Esophagus muscularis mucosa (tissue), 4 donors: ENCODE results near the gene MYH14.

ENCODE experiments used
- EP300 ChIP-seq: sonication (generic); formaldehyde crosslinking; IDR thresholded peaks from one replicate; pipeline ENCODE4 v1.6.1; 2017; ENCODE audit warnings: antibody characterized with exemption
- POLR2A ChIP-seq: fragments of 450-650 bp; IDR thresholded peaks from one replicate; pipeline ENCODE4 v1.6.1; 2017; ENCODE audit warnings: antibody characterized with exemption, moderate library complexity, mild to moderate bottlenecking, low read depth
- POLR2AphosphoS5 ChIP-seq, 2 donors: sonication (generic); formaldehyde crosslinking; IDR thresholded peaks; one replicate each; pipeline ENCODE4 v1.6.1; 2017; ENCODE audit warnings: antibody characterized with exemption in 2 of 2
- TF ChIP-seq, protein P1 (sequence below), 3 experiments: fragments of 200-600 bp in 2 of 3; fragments of 450-650 bp in 1 of 3; sonication (generic) in 2 of 3; IDR thresholded peaks; one replicate each; pipeline ENCODE4 v1.5.1; 2017 to 2019; ENCODE audit warnings: antibody characterized with exemption in 3 of 3, mild to moderate bottlenecking in 2 of 3, moderate library complexity in 1 of 3

DNA sequence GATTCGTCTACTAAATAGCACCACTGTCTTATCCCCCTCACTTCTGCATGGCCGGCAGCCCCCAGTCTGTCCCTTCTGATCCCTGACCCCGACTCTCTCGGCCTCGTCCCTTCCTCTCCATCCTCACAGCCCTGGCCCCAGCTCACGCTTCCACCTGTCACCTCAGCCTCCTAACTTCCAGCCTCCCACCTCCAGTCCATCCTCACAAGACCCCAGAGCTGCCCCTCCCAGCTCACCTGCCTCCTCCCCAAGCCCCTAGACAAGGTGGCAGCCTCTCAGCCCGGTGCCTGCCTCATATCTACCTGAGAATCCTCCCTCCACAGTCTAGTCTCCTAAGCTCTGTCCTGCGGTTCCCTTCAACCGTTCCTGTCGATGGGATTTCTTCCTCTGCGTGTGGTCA is 115.7 kb downstream of the MYH14 start:
- TF ChIP-seq, protein P1, sequence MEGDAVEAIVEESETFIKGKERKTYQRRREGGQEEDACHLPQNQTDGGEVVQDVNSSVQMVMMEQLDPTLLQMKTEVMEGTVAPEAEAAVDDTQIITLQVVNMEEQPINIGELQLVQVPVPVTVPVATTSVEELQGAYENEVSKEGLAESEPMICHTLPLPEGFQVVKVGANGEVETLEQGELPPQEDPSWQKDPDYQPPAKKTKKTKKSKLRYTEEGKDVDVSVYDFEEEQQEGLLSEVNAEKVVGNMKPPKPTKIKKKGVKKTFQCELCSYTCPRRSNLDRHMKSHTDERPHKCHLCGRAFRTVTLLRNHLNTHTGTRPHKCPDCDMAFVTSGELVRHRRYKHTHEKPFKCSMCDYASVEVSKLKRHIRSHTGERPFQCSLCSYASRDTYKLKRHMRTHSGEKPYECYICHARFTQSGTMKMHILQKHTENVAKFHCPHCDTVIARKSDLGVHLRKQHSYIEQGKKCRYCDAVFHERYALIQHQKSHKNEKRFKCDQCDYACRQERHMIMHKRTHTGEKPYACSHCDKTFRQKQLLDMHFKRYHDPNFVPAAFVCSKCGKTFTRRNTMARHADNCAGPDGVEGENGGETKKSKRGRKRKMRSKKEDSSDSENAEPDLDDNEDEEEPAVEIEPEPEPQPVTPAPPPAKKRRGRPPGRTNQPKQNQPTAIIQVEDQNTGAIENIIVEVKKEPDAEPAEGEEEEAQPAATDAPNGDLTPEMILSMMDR (IDR thresholded peaks at IDR 0.05): no peak
- no peak for TF ChIP-seq EP300
- no peak for TF ChIP-seq POLR2AphosphoS5 (IDR thresholded peaks at IDR 0.05)
- no peak for TF ChIP-seq POLR2A
